Omental fat pad (tissue), 4 donors: ENCODE measurements around the gene PRKCE. TPM values are rescaled to one million over a fixed set of nuclear protein-coding genes. Genes with fewer than 3 reads are reported as not detected.
"Not testable (repeated sequence)": the region's sequence is repeated elsewhere in the genome, so short reads cannot be mapped to it uniquely, and the experiment has no call there.

Experiments
- ATAC-seq: fragments of 150-250 bp; one replicate; pipeline ENCODE4 v1.9.1; 2016; ENCODE audit warnings: mild to moderate bottlenecking, moderate library complexity; ENCODE audit not compliant: low FRiP score
- DNase-seq: peaks from one replicate; pipeline ENCODE4 v3.0.0-alpha.2; 2019; ENCODE audit warnings: low spot score
- total RNA-seq, 4 donors: library from RNA; depleted of rRNA; stranded (reverse); fragments of >200 nt; gene quantifications; one replicate each; pipeline ENCODE4 v1.1.0, GENCODE V29; 2016
- TF ChIP-seq, protein P1 (sequence below), 3 donors: fragments of 450-650 bp; IDR thresholded peaks; one replicate each; pipeline ENCODE4 v1.5.1; 2016 to 2017; ENCODE audit warnings: antibody characterized with exemption in 3 of 3, mild to moderate bottlenecking in 3 of 3, moderate library complexity in 2 of 3

The PRKCE gene
- total RNA-seq, 4 donors from 2014 or later, result 8.8 to 24.3 (median 14.0) TPM

DNA sequence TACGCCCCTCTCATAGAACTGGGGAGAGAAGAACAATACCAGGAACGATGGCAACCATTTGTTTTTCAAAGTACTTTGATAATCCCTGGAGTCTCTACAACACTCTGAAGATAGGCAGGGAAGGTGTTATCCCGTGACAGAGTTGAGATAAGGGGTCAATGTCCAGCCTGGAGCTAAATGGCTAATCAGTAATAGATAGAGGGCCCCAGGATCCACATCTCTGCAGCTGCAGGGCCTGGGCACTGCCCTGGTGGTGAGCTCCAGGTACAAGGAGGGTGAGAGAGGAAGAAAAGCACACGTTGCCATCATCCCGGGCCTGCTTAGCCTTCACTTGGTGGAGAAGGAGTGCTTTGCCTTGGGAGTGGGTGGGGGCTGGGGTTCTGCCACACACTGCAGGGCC, 260.6 kb downstream of the PRKCE start:
- TF ChIP-seq, protein P1, sequence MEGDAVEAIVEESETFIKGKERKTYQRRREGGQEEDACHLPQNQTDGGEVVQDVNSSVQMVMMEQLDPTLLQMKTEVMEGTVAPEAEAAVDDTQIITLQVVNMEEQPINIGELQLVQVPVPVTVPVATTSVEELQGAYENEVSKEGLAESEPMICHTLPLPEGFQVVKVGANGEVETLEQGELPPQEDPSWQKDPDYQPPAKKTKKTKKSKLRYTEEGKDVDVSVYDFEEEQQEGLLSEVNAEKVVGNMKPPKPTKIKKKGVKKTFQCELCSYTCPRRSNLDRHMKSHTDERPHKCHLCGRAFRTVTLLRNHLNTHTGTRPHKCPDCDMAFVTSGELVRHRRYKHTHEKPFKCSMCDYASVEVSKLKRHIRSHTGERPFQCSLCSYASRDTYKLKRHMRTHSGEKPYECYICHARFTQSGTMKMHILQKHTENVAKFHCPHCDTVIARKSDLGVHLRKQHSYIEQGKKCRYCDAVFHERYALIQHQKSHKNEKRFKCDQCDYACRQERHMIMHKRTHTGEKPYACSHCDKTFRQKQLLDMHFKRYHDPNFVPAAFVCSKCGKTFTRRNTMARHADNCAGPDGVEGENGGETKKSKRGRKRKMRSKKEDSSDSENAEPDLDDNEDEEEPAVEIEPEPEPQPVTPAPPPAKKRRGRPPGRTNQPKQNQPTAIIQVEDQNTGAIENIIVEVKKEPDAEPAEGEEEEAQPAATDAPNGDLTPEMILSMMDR (IDR thresholded peaks at IDR 0.05), result no peak
- DNase-seq, result no peak
- no peak for ATAC-seq

DNA sequence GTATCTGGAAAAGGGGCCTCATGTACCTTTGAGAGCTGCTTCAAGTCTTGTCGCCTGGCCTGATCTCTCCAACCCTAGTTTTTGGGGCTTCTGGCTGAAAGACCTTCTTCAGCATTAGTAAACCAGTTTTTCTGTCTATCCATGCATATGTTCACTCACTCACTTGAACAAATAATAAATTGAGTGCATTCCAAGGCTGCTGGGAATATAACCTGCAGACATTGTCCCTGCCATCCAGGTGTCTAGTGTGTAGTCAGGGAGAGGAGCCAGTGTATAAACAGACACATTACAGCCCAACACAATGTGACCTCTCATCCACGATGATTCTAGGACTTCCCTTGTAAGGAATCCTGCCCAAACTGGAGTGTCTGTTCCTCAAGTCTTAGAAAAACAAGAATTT, 262.1 kb downstream of the PRKCE start:
- ATAC-seq (no peak), DNase-seq (no peak)
- TF ChIP-seq, protein P1 (IDR thresholded peaks at IDR 0.05), result no peak

DNA sequence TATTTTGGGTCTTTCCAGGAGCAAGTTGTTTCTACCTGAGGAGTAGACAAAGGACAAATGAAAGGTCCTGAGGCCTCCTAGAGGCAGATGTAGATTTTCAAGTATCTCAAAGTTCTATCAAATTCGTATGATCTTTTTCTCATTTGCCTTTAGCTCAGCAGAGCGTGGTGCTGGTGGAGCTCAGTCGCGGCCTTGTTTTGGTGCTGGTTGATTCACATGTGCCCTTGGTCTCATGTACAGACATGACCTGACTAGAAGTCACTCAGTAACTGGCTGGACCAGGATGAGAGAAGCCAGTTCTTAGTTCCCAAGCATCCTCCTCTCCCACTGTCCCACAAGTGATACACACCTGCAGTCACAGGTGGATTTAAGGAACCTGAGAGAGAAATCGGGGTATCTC, 264.0 kb downstream of the PRKCE start:
- TF ChIP-seq, protein P1 (IDR thresholded peaks at IDR 0.05), result no peak
- no peak for ATAC-seq
- DNase-seq, result no peak

DNA sequence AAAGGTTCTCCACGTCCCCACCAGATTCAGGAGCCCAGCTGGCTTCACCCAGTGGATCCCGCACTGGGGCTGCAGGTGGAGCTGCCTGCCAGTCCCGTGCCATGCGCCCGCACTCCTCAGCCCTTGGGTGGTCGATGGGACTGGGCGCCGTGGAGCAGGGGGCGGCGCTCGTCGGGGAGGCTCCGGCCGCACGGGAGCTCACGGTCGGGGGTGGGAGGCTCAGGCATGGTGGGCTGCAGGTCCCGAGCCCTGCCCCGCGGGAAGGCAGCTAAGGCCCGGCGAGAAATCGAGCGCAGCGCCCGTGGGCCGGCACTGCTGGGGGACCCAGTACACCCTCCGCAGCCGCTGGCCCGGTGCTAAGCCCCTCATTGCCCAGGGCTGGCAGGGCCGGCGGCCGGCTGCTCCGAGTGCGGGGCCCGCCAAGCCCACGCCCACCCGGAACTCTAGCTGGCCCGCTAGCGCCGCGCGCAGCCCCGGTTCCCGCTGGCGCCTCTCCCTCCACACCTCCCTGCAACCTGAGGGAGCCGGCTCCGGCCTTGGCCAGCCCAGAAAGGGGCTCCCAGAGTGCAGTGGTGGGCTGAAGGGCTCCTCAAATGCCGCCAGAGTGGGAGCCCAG, 266.2 kb downstream of the PRKCE start:
- not testable (repeated sequence) for DNase-seq

DNA sequence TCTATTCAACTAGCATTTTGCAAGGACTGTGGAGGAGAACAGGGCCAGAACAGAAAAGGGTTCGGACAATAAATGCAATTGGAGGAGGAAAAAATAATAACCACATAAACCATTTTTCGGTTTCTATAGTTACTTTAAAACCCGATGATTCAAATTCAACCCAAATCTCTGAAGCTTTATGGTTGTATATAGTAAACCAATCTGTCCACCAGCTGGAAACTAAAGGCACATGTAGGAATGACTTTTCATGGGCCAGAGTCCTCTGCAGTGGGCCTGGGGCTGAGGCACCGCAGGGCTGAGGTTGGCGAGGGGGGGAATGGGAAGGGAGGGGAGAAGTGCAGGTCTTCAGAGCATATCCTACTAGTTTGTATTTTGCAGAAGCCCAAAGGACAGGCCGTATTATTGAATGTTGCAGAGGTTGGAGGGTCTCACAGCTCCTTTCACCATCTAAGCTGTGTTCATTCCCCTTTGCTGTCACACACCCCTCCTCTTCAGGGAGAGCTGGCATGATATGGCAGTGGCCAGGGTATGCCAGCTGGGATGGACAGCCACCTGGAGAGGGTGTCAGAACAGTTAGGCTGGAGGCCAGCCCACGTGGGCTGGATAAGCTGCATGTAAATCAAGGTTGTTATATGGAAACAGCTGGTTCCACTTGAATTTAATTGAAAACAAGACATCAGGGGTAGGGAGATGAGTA, 267.1 kb downstream of the PRKCE start:
- ATAC-seq (no peak), DNase-seq (no peak)
- TF ChIP-seq, protein P1 (IDR thresholded peaks at IDR 0.05), result no peak

More for the DNA sequence above, 266.2 kb downstream of the PRKCE start:
- ATAC-seq, result not testable (repeated sequence)

DNA sequence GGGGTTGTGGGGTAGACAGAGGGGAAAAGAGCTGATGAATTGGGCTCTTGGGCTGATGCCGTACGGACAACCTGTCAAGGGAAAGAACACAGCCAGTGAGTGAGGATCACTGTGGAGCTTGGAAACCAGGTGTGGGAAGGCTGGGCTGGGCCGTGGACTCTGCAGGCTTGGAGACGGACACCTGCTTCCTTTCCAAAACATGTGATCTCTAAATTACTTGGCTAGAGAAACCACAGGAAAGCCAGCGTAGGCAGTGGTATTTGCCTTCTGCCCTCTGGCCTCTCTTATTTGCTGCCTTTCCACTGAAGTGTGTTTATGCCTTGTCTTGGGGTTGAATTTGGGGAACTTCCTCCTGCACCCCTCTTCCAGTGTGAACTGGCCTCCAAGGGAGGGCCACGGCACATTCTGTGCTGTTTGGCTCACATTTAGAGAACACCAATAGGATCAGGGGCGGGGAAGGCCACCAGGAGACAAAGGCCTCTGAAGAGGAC, 267.7 kb downstream of the PRKCE start:
- DNase-seq, result no peak
- ATAC-seq, result no peak
- TF ChIP-seq, protein P1 (IDR thresholded peaks at IDR 0.05), result no peak

DNA sequence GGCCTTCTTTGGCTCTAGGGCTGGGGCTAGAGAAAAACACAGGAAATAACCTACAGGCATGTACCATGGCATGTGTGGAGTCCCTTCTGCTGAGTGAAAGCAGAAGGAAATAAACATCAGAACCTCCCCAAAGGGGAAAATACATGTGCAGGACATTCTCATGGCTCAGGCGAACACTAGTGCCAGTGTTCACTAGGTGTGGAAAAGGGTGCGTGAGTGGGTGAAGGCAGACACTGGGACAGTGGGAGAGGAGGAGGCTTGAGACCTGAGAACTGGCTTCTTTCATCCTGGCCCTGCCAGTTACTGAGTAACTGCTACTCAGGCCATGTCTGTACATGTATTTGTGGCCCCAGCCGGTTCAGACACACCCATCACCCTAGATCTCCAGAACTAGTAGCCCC, 268.2 kb downstream of the PRKCE start:
- ATAC-seq (no peak), DNase-seq (no peak)
- TF ChIP-seq, protein P1 (IDR thresholded peaks at IDR 0.05), result no peak
